ENCODE measurements around the gene EIF4EBP2. TPM values are rescaled to one million over a fixed set of nuclear protein-coding genes. Genes with fewer than 3 reads are reported as not detected.

Gene EIF4EBP2
- polyA plus RNA-seq, 1 donor: 62.1 TPM

- DNase-seq (ENCODE audit: low read depth): no peak
These were observed 25.8 kb upstream of the EIF4EBP2 start for GRCh38 chr10:70378122-70378521.

- DNase-seq (ENCODE audit: low read depth): no peak
These were observed 24.3 kb upstream of the EIF4EBP2 start for GRCh38 chr10:70379581-70380176.

- DNase-seq (ENCODE audit: low read depth): no peak
These were observed 23.4 kb upstream of the EIF4EBP2 start for GRCh38 chr10:70380350-70381135.

GRCh38 chr10:70381471-70382421 is 22.2 kb upstream of the EIF4EBP2 start:
- DNase-seq (ENCODE audit: low read depth): no peak

- no peak for DNase-seq (ENCODE audit: low read depth)
These were observed 12.3 kb upstream of the EIF4EBP2 start for GRCh38 chr10:70391654-70392053.

- no peak for DNase-seq (ENCODE audit: low read depth)
These were observed 7.8 kb upstream of the EIF4EBP2 start for GRCh38 chr10:70396140-70396539.

- no peak for DNase-seq (ENCODE audit: low read depth)
These were observed 4.8 kb upstream of the EIF4EBP2 start for GRCh38 chr10:70399177-70399576.

GRCh38 chr10:70403483-70404035 is 386 bp upstream of the EIF4EBP2 start:
- peak; percentile 77 for DNase-seq (ENCODE audit: low read depth)

- DNase-seq (ENCODE audit: low read depth): no peak
These were observed 767 bp downstream of the EIF4EBP2 start for GRCh38 chr10:70404787-70405036.

GRCh38 chr10:70405037-70405824 is 1.3 kb downstream of the EIF4EBP2 start:
- DNase-seq (ENCODE audit: low read depth): peak; percentile 82

- DNase-seq (ENCODE audit: low read depth): no peak
These were observed 5.8 kb downstream of the EIF4EBP2 start for GRCh38 chr10:70409772-70410171.

- no peak for DNase-seq (ENCODE audit: low read depth)
These were observed 6.7 kb downstream of the EIF4EBP2 start for GRCh38 chr10:70410608-70411007.

GRCh38 chr10:70412356-70412755 is 8.4 kb downstream of the EIF4EBP2 start:
- no peak for DNase-seq (ENCODE audit: low read depth)

- no peak for DNase-seq (ENCODE audit: low read depth)
These were observed 13.6 kb downstream of the EIF4EBP2 start for GRCh38 chr10:70417568-70417967.

GRCh38 chr10:70418229-70418628 is 14.3 kb downstream of the EIF4EBP2 start:
- no peak for DNase-seq (ENCODE audit: low read depth)

GRCh38 chr10:70418713-70419112 is 14.8 kb downstream of the EIF4EBP2 start:
- no peak for DNase-seq (ENCODE audit: low read depth)

- no peak for DNase-seq (ENCODE audit: low read depth)
These were observed 20.4 kb downstream of the EIF4EBP2 start for GRCh38 chr10:70424320-70424719.

GRCh38 chr10:70425096-70425495 is 21.2 kb downstream of the EIF4EBP2 start:
- no peak for DNase-seq (ENCODE audit: low read depth)

GRCh38 chr10:70426823-70427222 is 22.9 kb downstream of the EIF4EBP2 start:
- DNase-seq (ENCODE audit: low read depth): no peak

GRCh38 chr10:70430493-70431445 is 26.8 kb downstream of the EIF4EBP2 start:
- peak; percentile 48 for DNase-seq (ENCODE audit: low read depth)

All from forelimb muscle (tissue), 1 donor.